Right cardiac atrium (tissue), 5 donors: ENCODE data around the gene SENP6. TPM values are rescaled to one million over a fixed set of nuclear protein-coding genes. Genes with fewer than 3 reads are reported as not detected.
"Not testable (repeated sequence)": the region's sequence is repeated elsewhere in the genome, so short reads cannot be mapped to it uniquely, and the experiment has no call there.

Experiments used
- ATAC-seq, 2 donors: fragments of 200-7000 bp; cut with Tn5 transposase; one replicate each; pipeline versions ENCODE4 v1.8.0 to v1.9.1; 2020; ENCODE audit warnings: moderate library complexity in 2 of 2, mild to moderate bottlenecking in 1 of 2
- DNase-seq, 3 donors: peaks; one replicate each; pipeline ENCODE4 v3.0.0-alpha.2; 2020
- H3K27ac ChIP-seq: one replicate; pipeline ENCODE4 v1.5.1; 2013; ENCODE audit warnings: mild to moderate bottlenecking, low read length, control low read depth, moderate library complexity
- H3K27me3 ChIP-seq: one replicate; pipeline ENCODE4 v1.6.1; 2013; ENCODE audit not compliant: control insufficient read depth, insufficient read depth
- H3K4me1 ChIP-seq: one replicate; pipeline ENCODE4 v1.6.1; 2013; ENCODE audit warnings: low read length; ENCODE audit not compliant: control insufficient read depth, insufficient read depth
- H3K4me3 ChIP-seq: one replicate; pipeline ENCODE4 v1.5.1; 2013; ENCODE audit warnings: low read length, control low read depth
- H3K9me3 ChIP-seq: one replicate; pipeline ENCODE4 v1.6.1; 2013; ENCODE audit warnings: low read length; ENCODE audit not compliant: control insufficient read depth
- WGBS: extraction: QIAGEN DNeasy Blood & Tissue Kit; methylation state at CpG from one replicate; pipeline ENCODE4 v1.1.7; 2013; 5-methylcytosine and 5-hydroxymethylcytosine counted together
- intact Hi-C, 4 donors: fragments of 100-400 bp; cut with DNase I; formaldehyde crosslinking; loops; one replicate each; pipeline versions ENCODE4 v1.11.0 to v1.14.0; 2022 to 2023
- polyA plus RNA-seq: library from polyadenylated mRNA; stranded (reverse); fragments of 200-250 nt; gene quantifications from one replicate; pipeline ENCODE4 v1.2.3, GENCODE V29; 2013
- total RNA-seq, 4 donors: library from RNA; stranded (reverse); fragmentation: NEBNext Ultra II Directional; extraction: Animal tissue kit (Norgen Biotek cat#: 25700); gene quantifications; one replicate each; pipeline ENCODE4 v1.2.1, GENCODE V29; 2021
- donor health status: healthy with polysubstance abuse.
- donor health status: DM: no; HTN: yes; CAD: no.
- donor health status: DM: no; HTN: no; CAD: no.
- donor health status: DM: no; HTN: yes; CAD: no; lungs with severe emphysema.
- donor health status: DM: yes; HTN: yes; CAD: no.

Gene SENP6
- total and polyA plus RNA-seq, 5 donors: 23.0 to 76.5 (median 63.3) TPM

GRCh38 chr6:75666592-75666991 is 64.9 kb downstream of the SENP6 start:
- Histone ChIP-seq H3K27ac (no peak overlapping the region), H3K9me3 (no peaks in the 10 kb centered on the region), H3K27me3 (no peaks in the 10 kb centered on the region), H3K4me1 (no peaks in the 10 kb centered on the region), H3K4me3 (no peak overlapping the region)
- no peak for DNase-seq
- ATAC-seq: no peak
- 90% methylated on average over 4 of the region's 4 CpGs for WGBS
- intact Hi-C loops: no loop called here

GRCh38 chr6:75673884-75674283 is 72.2 kb downstream of the SENP6 start:
- DNase-seq: no peak
- Histone ChIP-seq H3K27ac (no peak overlapping the region), H3K9me3 (no peaks in the 10 kb centered on the region), H3K4me3 (no peak overlapping the region), H3K4me1 (no peaks in the 10 kb centered on the region), H3K27me3 (no peaks in the 10 kb centered on the region)
- intact Hi-C loops: no loop called here
- WGBS: 89% methylated on average over 8 of the region's 8 CpGs
- no peak for ATAC-seq

DNA sequence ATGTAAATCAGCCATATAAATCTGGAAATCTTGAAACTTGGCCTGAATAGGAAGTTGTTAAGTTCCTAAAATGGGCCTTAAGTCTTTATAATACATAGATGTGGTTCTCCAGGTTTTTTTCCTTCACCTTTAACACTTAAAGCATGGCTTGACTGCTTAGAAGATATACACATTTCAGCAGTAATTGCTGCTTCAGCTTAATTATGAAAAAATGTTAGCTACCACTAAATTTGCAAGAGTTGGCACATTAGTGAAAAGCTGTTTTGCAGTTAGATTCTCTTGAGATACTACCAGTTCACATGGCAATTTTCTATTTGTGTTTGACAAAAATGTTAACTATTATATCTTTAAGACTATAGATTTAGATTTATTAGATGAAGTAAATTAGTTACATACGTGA is 74.7 kb downstream of the SENP6 start:
- H3K4me1 ChIP-seq: no peaks in the 10 kb centered on the region
- no peak for ATAC-seq
- 88% methylated on average over 1 of the region's 1 CpG for WGBS
- no peaks in the 10 kb centered on the region for H3K9me3 ChIP-seq
- no peaks in the 10 kb centered on the region for H3K27me3 ChIP-seq
- H3K27ac ChIP-seq: no peak overlapping the region
- intact Hi-C loops: no loop called here
- no peak for DNase-seq
- no peak overlapping the region for H3K4me3 ChIP-seq

DNA sequence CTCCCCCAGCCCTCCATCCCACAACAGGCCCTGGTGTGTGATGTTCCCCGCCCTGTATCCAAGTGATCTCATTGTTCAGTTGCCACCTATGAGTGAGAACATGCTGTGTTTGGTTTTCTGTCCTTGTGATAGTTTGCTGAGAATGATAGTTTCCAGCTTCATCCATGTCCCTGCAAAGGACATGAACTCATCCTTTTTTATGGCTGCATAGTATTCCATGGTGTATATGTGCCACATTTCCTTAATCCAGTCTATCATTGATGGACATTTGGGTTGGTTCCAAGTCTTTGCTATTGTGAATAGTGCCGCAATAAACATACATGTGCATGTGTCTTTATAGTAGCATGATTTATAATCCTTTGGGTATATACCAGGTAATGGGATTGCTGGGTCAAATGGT is 80.9 kb downstream of the SENP6 start:
- ATAC-seq, intact Hi-C loops, H3K4me1 ChIP-seq, H3K27ac ChIP-seq, H3K27me3 ChIP-seq, DNase-seq, H3K4me3 ChIP-seq, H3K9me3 ChIP-seq: not testable (repeated sequence)
- 97% methylated on average over 2 of the region's 2 CpGs for WGBS

DNA sequence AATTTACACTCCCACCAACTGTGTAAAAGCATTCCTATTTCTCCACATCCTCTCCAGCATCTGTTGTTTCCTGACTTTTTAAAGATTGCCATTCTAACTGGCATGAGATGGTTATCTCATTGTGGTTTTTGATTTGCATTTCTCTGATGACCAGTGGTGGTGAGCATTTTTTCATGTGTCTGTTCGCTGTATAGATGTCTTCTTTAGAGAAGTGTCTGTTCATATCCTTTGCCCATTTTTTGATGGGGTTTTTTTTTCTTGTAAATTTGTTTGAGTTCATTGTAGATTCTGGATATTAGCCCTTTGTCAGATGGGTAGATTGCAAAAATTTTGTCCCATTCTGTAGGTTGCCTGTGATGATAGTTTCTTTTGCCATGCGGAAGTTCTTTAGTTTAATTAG is 81.3 kb downstream of the SENP6 start:
- ATAC-seq, H3K4me1 ChIP-seq, intact Hi-C loops, H3K4me3 ChIP-seq, H3K27me3 ChIP-seq, DNase-seq, H3K9me3 ChIP-seq, H3K27ac ChIP-seq: not testable (repeated sequence)
- 96% methylated on average over 2 of the region's 2 CpGs for WGBS

DNA sequence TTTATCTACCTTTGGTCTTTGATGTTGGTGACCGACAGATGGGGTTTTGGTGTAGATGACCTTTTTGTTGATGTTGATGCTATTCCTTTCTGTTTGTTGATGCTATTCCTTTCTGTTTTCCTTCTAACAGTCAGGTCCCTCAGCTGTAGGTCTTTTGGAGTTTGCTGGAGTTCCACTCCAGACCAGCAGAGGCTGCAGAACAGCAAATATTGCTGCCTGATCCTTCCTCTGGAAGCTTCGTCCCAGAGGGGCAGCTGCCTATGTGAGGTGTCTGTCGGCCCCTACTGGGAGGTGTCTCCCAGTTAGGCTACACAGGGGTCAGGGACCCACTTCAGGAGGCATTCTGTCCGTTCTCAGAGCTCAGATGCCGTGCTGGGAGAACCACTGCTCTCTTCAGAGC is 85.9 kb downstream of the SENP6 start:
- intact Hi-C loops, H3K27me3 ChIP-seq, H3K27ac ChIP-seq, H3K4me3 ChIP-seq, H3K4me1 ChIP-seq, H3K9me3 ChIP-seq, DNase-seq, ATAC-seq: not testable (repeated sequence)
- WGBS: 90% methylated on average over 5 of the region's 5 CpGs

- not testable (repeated sequence) for ATAC-seq
- WGBS: 94% methylated on average over 8 of the region's 8 CpGs
Measured at GRCh38 chr6:75687937-75688336, 86.3 kb downstream of the SENP6 start.

GRCh38 chr6:75689576-75689975 is 87.9 kb downstream of the SENP6 start:
- Histone ChIP-seq H3K4me3 (no peak overlapping the region), H3K27ac (no peak overlapping the region), H3K4me1 (no peaks in the 10 kb centered on the region), H3K27me3 (no peaks in the 10 kb centered on the region), H3K9me3 (no peaks in the 10 kb centered on the region)
- DNase-seq: no peak
- no peak for ATAC-seq
- whole genome bisulfite sequencing: 89% methylated on average over 7 of the region's 7 CpGs
- intact Hi-C loops: no loop called here

More at GRCh38 chr6:75687937-75688336, 86.3 kb downstream of the SENP6 start:
- H3K27ac ChIP-seq, H3K27me3 ChIP-seq, H3K4me1 ChIP-seq, H3K9me3 ChIP-seq, intact Hi-C loops, H3K4me3 ChIP-seq, DNase-seq: not testable (repeated sequence)

- ATAC-seq: no peak
- Histone ChIP-seq H3K27ac (no peak overlapping the region), H3K9me3 (no peaks in the 10 kb centered on the region), H3K4me3 (no peak overlapping the region), H3K4me1 (no peaks in the 10 kb centered on the region), H3K27me3 (no peaks in the 10 kb centered on the region)
- WGBS: 97% methylated on average over 6 of the region's 6 CpGs
- intact Hi-C loops: no loop called here
- DNase-seq: no peak
Measured at GRCh38 chr6:75691012-75691411, 89.3 kb downstream of the SENP6 start.

DNA sequence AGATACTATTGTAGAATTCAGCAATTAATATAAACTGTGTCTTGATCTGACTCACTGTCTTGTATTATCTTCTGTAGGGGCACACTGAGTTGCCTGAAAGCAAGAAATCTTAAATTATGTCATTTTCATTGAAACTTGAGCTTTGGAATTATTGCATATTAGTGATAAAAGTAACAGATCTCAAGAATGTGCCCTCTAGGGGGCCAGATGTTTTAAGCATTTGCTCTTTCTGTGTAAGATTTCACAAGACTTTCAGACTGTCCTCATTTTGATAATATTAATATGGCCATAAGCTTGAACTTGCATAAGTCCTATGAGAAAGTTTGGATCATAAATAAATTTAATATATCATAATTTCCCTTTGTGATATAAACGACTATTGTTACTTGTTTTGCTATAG is 91.9 kb downstream of the SENP6 start:
- 86% methylated on average over 1 of the region's 1 CpG for WGBS
- H3K4me3 ChIP-seq: no peak overlapping the region
- ATAC-seq (no peak), DNase-seq (no peak)
- H3K27ac ChIP-seq: no peak overlapping the region
- intact Hi-C loops: no loop called here
- no peaks in the 10 kb centered on the region for H3K4me1 ChIP-seq
- no peaks in the 10 kb centered on the region for H3K27me3 ChIP-seq
- H3K9me3 ChIP-seq: no peaks in the 10 kb centered on the region

- Histone ChIP-seq H3K27me3 (no peaks in the 10 kb centered on the region), H3K4me3 (no peak overlapping the region), H3K9me3 (no peaks in the 10 kb centered on the region), H3K27ac (no peak overlapping the region), H3K4me1 (no peaks in the 10 kb centered on the region)
- no peak for ATAC-seq
- intact Hi-C loops: no loop called here
- no peak for DNase-seq
Measured at GRCh38 chr6:75694406-75694805, 92.7 kb downstream of the SENP6 start.

DNA sequence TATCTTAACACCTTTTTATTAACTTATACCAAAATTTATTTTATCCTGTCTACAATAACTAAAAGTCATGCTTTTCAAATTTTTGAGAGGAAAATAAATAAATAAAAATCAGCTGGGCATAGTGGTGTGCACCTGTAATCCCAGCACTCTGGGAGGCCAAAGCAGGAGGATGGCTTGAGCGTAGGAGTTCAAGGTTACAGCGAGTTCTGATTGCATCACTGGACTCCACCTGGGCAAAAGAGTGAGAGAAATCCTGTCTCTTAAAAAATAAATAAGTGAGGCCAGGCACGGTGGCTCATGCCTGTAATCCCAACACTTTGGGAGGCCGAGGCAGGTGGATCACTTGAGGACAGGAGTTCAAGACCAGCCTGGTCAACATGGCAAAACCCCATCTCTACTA is 106.7 kb downstream of the SENP6 start:
- DNase-seq, H3K27ac ChIP-seq, H3K4me3 ChIP-seq, H3K9me3 ChIP-seq, ATAC-seq, H3K27me3 ChIP-seq, intact Hi-C loops, H3K4me1 ChIP-seq: not testable (repeated sequence)
- WGBS: 99% methylated on average over 4 of the region's 4 CpGs
